ENCODE results near the gene TAAR8. TPM values are rescaled to one million over a fixed set of nuclear protein-coding genes. Genes with fewer than 3 reads are reported as not detected.

Gene TAAR8
- total RNA-seq, 1 experiment from 2014 or later, result not detected

GRCh38 chr6:132506461-132506860 lies 46.0 kb upstream of the TAAR8 start:
- ChIA-PET CTCF (no interaction called here), POLR2A (ENCODE audit: unreplicated experiment) (no interaction called here)
- no TSS peak for BruUV-seq (replicated peaks)
- no peak overlapping the region for H3K27ac ChIP-seq (ENCODE audit: low read length)
- no peak for TF ChIP-seq EZH2phosphoT487 (IDR thresholded peaks at IDR 0.05; ENCODE audit: borderline replicate concordance, low read length)
- no peak for TF ChIP-seq EZH2 (IDR thresholded peaks at IDR 0.05; ENCODE audit: low read length, unreplicated experiment)
- no peak for TF ChIP-seq CTCF (conservative IDR thresholded peaks at IDR 0.05; ENCODE audit: low read depth, low read length)
- ATAC-seq, result no peak
- no peaks in the 10 kb centered on the region for H3K9me2 ChIP-seq (replicated peaks; ENCODE audit: low read length)
- no peaks in the 10 kb centered on the region for H3F3A ChIP-seq (ENCODE audit: low read length, unreplicated experiment)
- H3K4me2 ChIP-seq (ENCODE audit: low read length), result no peak overlapping the region
- no peaks in the 10 kb centered on the region for H3K27me3 ChIP-seq (ENCODE audit: low read length)
- DNase-seq, result no peak
- peaks cover 74% of the 10 kb centered on the region for H3K79me2 ChIP-seq (ENCODE audit: low read length)
- intact Hi-C loops (cut with micrococcal nuclease), result no loop called here
- H4K20me1 ChIP-seq (ENCODE audit: low read length), result 0 out of 2 replicates have a peak, but pooled peaks cover 5% of the 10 kb centered on the region
- no peak overlapping the region for H2AFZ ChIP-seq (ENCODE audit: low read length)
- H3K36me3 ChIP-seq (ENCODE audit: low read depth, low read length), result no peaks in the 10 kb centered on the region
- H3K9ac ChIP-seq (ENCODE audit: low read length), result no peak overlapping the region
- H3K4me1 ChIP-seq (ENCODE audit: insufficient read depth, low read length), result peaks cover 5% of the 10 kb centered on the region
- H3K4me3 ChIP-seq (ENCODE audit: low read length), result no peak overlapping the region
- H3K9me3 ChIP-seq (ENCODE audit: low read length), result no peaks in the 10 kb centered on the region

- H3K4me2 ChIP-seq (ENCODE audit: low read length), result no peak overlapping the region
- CTCF ChIA-PET, result no interaction called here
- BruUV-seq (replicated peaks), result no TSS peak
- no peak for ATAC-seq
- H3K27me3 ChIP-seq (ENCODE audit: low read length), result no peaks in the 10 kb centered on the region
- H2AFZ ChIP-seq (ENCODE audit: low read length), result no peak overlapping the region
- H3K79me2 ChIP-seq (ENCODE audit: low read length), result peaks cover 81% of the 10 kb centered on the region
- H3K9me2 ChIP-seq (replicated peaks; ENCODE audit: low read length), result no peaks in the 10 kb centered on the region
- H3K4me1 ChIP-seq (ENCODE audit: insufficient read depth, low read length), result peaks cover 9% of the 10 kb centered on the region
- no peaks in the 10 kb centered on the region for H3K36me3 ChIP-seq (ENCODE audit: low read depth, low read length)
- POLR2A ChIA-PET (ENCODE audit: unreplicated experiment), result no interaction called here
- H3K9ac ChIP-seq (ENCODE audit: low read length), result no peak overlapping the region
- no peak overlapping the region for H3K27ac ChIP-seq (ENCODE audit: low read length)
- 0 out of 2 replicates have a peak, but pooled peaks cover 9% of the 10 kb centered on the region for H4K20me1 ChIP-seq (ENCODE audit: low read length)
- no peaks in the 10 kb centered on the region for H3F3A ChIP-seq (ENCODE audit: low read length, unreplicated experiment)
- no peaks in the 10 kb centered on the region for H3K9me3 ChIP-seq (ENCODE audit: low read length)
- intact Hi-C loops (cut with micrococcal nuclease), result no loop called here
- DNase-seq, result no peak
- TF ChIP-seq EZH2phosphoT487 (IDR thresholded peaks at IDR 0.05; ENCODE audit: borderline replicate concordance, low read length) (no peak), EZH2 (IDR thresholded peaks at IDR 0.05; ENCODE audit: low read length, unreplicated experiment) (no peak), CTCF (conservative IDR thresholded peaks at IDR 0.05; ENCODE audit: low read depth, low read length) (no peak)
- H3K4me3 ChIP-seq (ENCODE audit: low read length), result no peak overlapping the region
Observed at GRCh38 chr6:132506869-132507808, 45.3 kb upstream of the TAAR8 start.

Data from PC-3 (cell line).